Type B pancreatic cell (in vitro differentiated cells): Measurements from ENCODE around the gene MALRD1. TPM values are rescaled to one million over a fixed set of nuclear protein-coding genes. Genes with fewer than 3 reads are reported as not detected.

Source experiments
- DNase-seq: peaks from one replicate; pipeline ENCODE4 v3.0.0; 2021; ENCODE audit warnings: mixed read lengths; ENCODE audit not compliant: unreplicated experiment; ENCODE audit errors: extremely low spot score
- H3K27ac Mint-ChIP-seq: 2 replicates; pipeline ENCODE4 v1.8.0; 2021; ENCODE audit warnings: mild to moderate bottlenecking, mixed read lengths
- H3K27me3 Mint-ChIP-seq: 2 replicates; pipeline ENCODE4 v1.8.0; 2021; ENCODE audit warnings: mixed read lengths
- H3K36me3 Mint-ChIP-seq: 2 replicates; pipeline ENCODE4 v1.8.0; 2021; ENCODE audit warnings: mixed read lengths
- H3K4me1 Mint-ChIP-seq: one replicate; pipeline ENCODE4 v1.8.0; 2021; ENCODE audit warnings: mixed read lengths; ENCODE audit not compliant: unreplicated experiment
- H3K4me3 Mint-ChIP-seq: 2 replicates; pipeline ENCODE4 v1.8.0; 2021; ENCODE audit warnings: mild to moderate bottlenecking, mixed read lengths
- H3K9me3 Mint-ChIP-seq: 2 replicates; pipeline ENCODE4 v1.8.0; 2021; ENCODE audit warnings: mixed read lengths
- CTCF ChIP-seq: fragments of 200-600 bp; sonication (generic); conservative IDR thresholded peaks from 2 replicates; pipeline ENCODE4 v1.5.0; 2021; ENCODE audit warnings: antibody characterized with exemption, mild to moderate bottlenecking
- total RNA-seq: library from RNA; stranded (reverse); gene quantifications from 2 replicates; pipeline ENCODE4 v1.2.1, GENCODE V29; 2021; ENCODE audit warnings: low replicate concordance

MALRD1 gene
- total RNA-seq, 1 donor from 2014 or later: 1.4 TPM

- DNase-seq: no peak
- Mint-ChIP-seq H3K4me1 (no peaks in the 10 kb centered on the region), H3K36me3 (no peaks in the 10 kb centered on the region), H3K27ac (peak overlapping the region; percentile 84), H3K27me3 (no peaks in the 10 kb centered on the region), H3K4me3 (no peak overlapping the region), H3K9me3 (peaks cover 2% of the 10 kb centered on the region)
- no peak for TF ChIP-seq CTCF
Observed at GRCh38 chr10:19017116-19017890, 31.3 kb upstream of the MALRD1 start.

- H3K27me3 Mint-ChIP-seq: no peaks in the 10 kb centered on the region
Observed at GRCh38 chr10:19021162-19021561, 27.4 kb upstream of the MALRD1 start.

GRCh38 chr10:19024611-19025010 is 24.0 kb upstream of the MALRD1 start:
- no peak for TF ChIP-seq CTCF
- H3K4me3 Mint-ChIP-seq: no peak overlapping the region
- H3K9me3 Mint-ChIP-seq: peaks cover 4% of the 10 kb centered on the region
- no peak for DNase-seq
- H3K36me3 Mint-ChIP-seq: no peaks in the 10 kb centered on the region
- no peaks in the 10 kb centered on the region for H3K27me3 Mint-ChIP-seq
- H3K27ac Mint-ChIP-seq: no peak overlapping the region
- H3K4me1 Mint-ChIP-seq: no peaks in the 10 kb centered on the region

More at GRCh38 chr10:19021162-19021561, 27.4 kb upstream of the MALRD1 start:
- H3K4me1 Mint-ChIP-seq: no peaks in the 10 kb centered on the region
- H3K27ac Mint-ChIP-seq: no peak overlapping the region
- TF ChIP-seq CTCF: no peak
- no peaks in the 10 kb centered on the region for H3K36me3 Mint-ChIP-seq
- peaks cover 4% of the 10 kb centered on the region for H3K9me3 Mint-ChIP-seq
- no peak for DNase-seq
- H3K4me3 Mint-ChIP-seq: no peak overlapping the region

GRCh38 chr10:19031763-19032162 is 16.8 kb upstream of the MALRD1 start:
- TF ChIP-seq CTCF: no peak
- no peaks in the 10 kb centered on the region for H3K27me3 Mint-ChIP-seq
- DNase-seq: no peak
- H3K9me3 Mint-ChIP-seq: no peaks in the 10 kb centered on the region
- no peak overlapping the region for H3K27ac Mint-ChIP-seq
- H3K36me3 Mint-ChIP-seq: no peaks in the 10 kb centered on the region
- no peaks in the 10 kb centered on the region for H3K4me1 Mint-ChIP-seq
- no peak overlapping the region for H3K4me3 Mint-ChIP-seq

GRCh38 chr10:19033741-19034140 is 14.9 kb upstream of the MALRD1 start:
- Mint-ChIP-seq H3K4me1 (no peaks in the 10 kb centered on the region), H3K36me3 (no peaks in the 10 kb centered on the region), H3K9me3 (no peaks in the 10 kb centered on the region), H3K4me3 (no peak overlapping the region), H3K27ac (no peak overlapping the region), H3K27me3 (no peaks in the 10 kb centered on the region)
- DNase-seq: no peak
- TF ChIP-seq CTCF: no peak
